HG02943 (cell line): ENCODE results near the gene GAB2.

Experiments
- ATAC-seq: cut with Tn5 transposase; IDR thresholded peaks from one replicate; pipeline ENCODE4 v1.9.1; 2021; ENCODE audit warnings: mild to moderate bottlenecking, low read depth, moderate library complexity; ENCODE audit not compliant: unreplicated experiment

Gene GAB2

GRCh38 chr11:78428266-78428636 is 10.6 kb upstream of the GAB2 start:
- ATAC-seq = no peak

GRCh38 chr11:78427615-78428265 is 10.1 kb upstream of the GAB2 start:
- ATAC-seq = no peak

- no peak for ATAC-seq
Measured at GRCh38 chr11:78426845-78427244, 9.2 kb upstream of the GAB2 start.

GRCh38 chr11:78425399-78426070 is 7.9 kb upstream of the GAB2 start:
- ATAC-seq = no peak

- ATAC-seq = no peak
Measured at GRCh38 chr11:78424334-78425270, 7.0 kb upstream of the GAB2 start.

- ATAC-seq = no peak
Measured at GRCh38 chr11:78423241-78423640, 5.6 kb upstream of the GAB2 start.

- no peak for ATAC-seq
Measured at GRCh38 chr11:78420796-78421209, 3.2 kb upstream of the GAB2 start.

- no peak for ATAC-seq
Measured at GRCh38 chr11:78420255-78420764, 2.7 kb upstream of the GAB2 start.

- no peak for ATAC-seq
Measured at GRCh38 chr11:78419327-78419726, 1.7 kb upstream of the GAB2 start.

- ATAC-seq = no peak
Measured at GRCh38 chr11:78418584-78419211, 1.1 kb upstream of the GAB2 start.

GRCh38 chr11:78417888-78418583 is 416 bp upstream of the GAB2 start:
- peak; percentile 39 for ATAC-seq

GRCh38 chr11:78416285-78417174 is 1.1 kb downstream of the GAB2 start:
- ATAC-seq = peak; percentile 54

- ATAC-seq = no peak
Measured at GRCh38 chr11:78415338-78415737, 2.3 kb downstream of the GAB2 start.

GRCh38 chr11:78414321-78415051 is 3.1 kb downstream of the GAB2 start:
- no peak for ATAC-seq

- ATAC-seq = no peak
Measured at GRCh38 chr11:78408619-78409018, 9.0 kb downstream of the GAB2 start.

- ATAC-seq = no peak
Measured at GRCh38 chr11:78406568-78407196, 10.9 kb downstream of the GAB2 start.

GRCh38 chr11:78405805-78406204 is 11.8 kb downstream of the GAB2 start:
- ATAC-seq = no peak

- no peak for ATAC-seq
Measured at GRCh38 chr11:78403781-78404180, 13.8 kb downstream of the GAB2 start.
